NCI-H526 (cell line): ENCODE results near the gene ELMOD1.
A peak's percentile ranks its signal among the peaks of the same experiment; 100 is the strongest.
"Not testable (repeated sequence)": the region's sequence is repeated elsewhere in the genome, so short reads cannot be mapped to it uniquely, and the experiment has no call there.

Experiments
- DNase-seq, 2 experiments: peaks; one replicate each; lab custom pipeline; 2025; lab: John Stamatoyannopoulos, UW

The ELMOD1 gene

GRCh38 chr11:107590460-107591377 lies at the start of gene ELMOD1:
TSS of gene ELMOD1 (plus strand) at chr11:107591147. CDS start at chr11:107618190, 27,043 bp downstream.
- DNase-seq = peak; percentile 36 to 95

- peak; percentile 86 to 91 for DNase-seq
Measured at GRCh38 chr11:107545101-107545514, 45.8 kb upstream of the ELMOD1 start.

- no peak for DNase-seq
Measured at GRCh38 chr11:107547961-107548360, 43.0 kb upstream of the ELMOD1 start.

GRCh38 chr11:107549253-107549953 lies 41.5 kb upstream of the ELMOD1 start:
- peak; percentile 44 to 76 for DNase-seq

- no peak for DNase-seq
Measured at GRCh38 chr11:107549954-107550285, 41.0 kb upstream of the ELMOD1 start.

- DNase-seq = no peak
Measured at GRCh38 chr11:107550304-107550703, 40.6 kb upstream of the ELMOD1 start.

- DNase-seq = no peak
Measured at GRCh38 chr11:107561688-107562087, 29.3 kb upstream of the ELMOD1 start.

GRCh38 chr11:107562647-107563208 lies 28.2 kb upstream of the ELMOD1 start:
- no peak for DNase-seq

- peak; percentile 68 to 91 for DNase-seq
Measured at GRCh38 chr11:107563702-107564101, 27.2 kb upstream of the ELMOD1 start.

- no peak for DNase-seq
Measured at GRCh38 chr11:107564877-107565218, 26.1 kb upstream of the ELMOD1 start.

- peak; percentile 90 to 96 for DNase-seq
Measured at GRCh38 chr11:107565219-107565937, 25.6 kb upstream of the ELMOD1 start, which contains the start of gene ALKBH8. TSS of gene ALKBH8 (minus strand) at chr11:107565735. CDS start at chr11:107560893, 4,842 bp downstream.

GRCh38 chr11:107565955-107566501 lies 24.9 kb upstream of the ELMOD1 start:
- not testable (repeated sequence) for DNase-seq

GRCh38 chr11:107566569-107566968 lies 24.4 kb upstream of the ELMOD1 start:
- DNase-seq = no peak

GRCh38 chr11:107567739-107568335 lies 23.1 kb upstream of the ELMOD1 start:
- DNase-seq = no peak

GRCh38 chr11:107570015-107570414 lies 20.9 kb upstream of the ELMOD1 start:
- no peak for DNase-seq

GRCh38 chr11:107573438-107573837 lies 17.5 kb upstream of the ELMOD1 start:
- no peak for DNase-seq

GRCh38 chr11:107576497-107577345 lies 14.2 kb upstream of the ELMOD1 start:
- peak; percentile 35 to 83 for DNase-seq

- DNase-seq = no peak
Measured at GRCh38 chr11:107577346-107577711, 13.6 kb upstream of the ELMOD1 start.

- DNase-seq = not testable (repeated sequence)
Measured at GRCh38 chr11:107579169-107579568, 11.8 kb upstream of the ELMOD1 start.

GRCh38 chr11:107581147-107581546 lies 9.8 kb upstream of the ELMOD1 start:
- no peak for DNase-seq
